ENCODE data around the gene IFT74.

The IFT74 gene

GRCh38 chr9:27054125-27054524, 97.9 kb downstream of the IFT74 start:
- H3K4me3 ChIP-seq (ENCODE audit: control insufficient read depth, low read depth, low read length) = no peak overlapping the region
- no peak for DNase-seq (ENCODE audit: low read depth)
- TF ChIP-seq CTCF (IDR thresholded peaks at IDR 0.05; ENCODE audit: control insufficient read depth, insufficient read depth, low read depth, low read length, missing control alignments) = no peak

DNA sequence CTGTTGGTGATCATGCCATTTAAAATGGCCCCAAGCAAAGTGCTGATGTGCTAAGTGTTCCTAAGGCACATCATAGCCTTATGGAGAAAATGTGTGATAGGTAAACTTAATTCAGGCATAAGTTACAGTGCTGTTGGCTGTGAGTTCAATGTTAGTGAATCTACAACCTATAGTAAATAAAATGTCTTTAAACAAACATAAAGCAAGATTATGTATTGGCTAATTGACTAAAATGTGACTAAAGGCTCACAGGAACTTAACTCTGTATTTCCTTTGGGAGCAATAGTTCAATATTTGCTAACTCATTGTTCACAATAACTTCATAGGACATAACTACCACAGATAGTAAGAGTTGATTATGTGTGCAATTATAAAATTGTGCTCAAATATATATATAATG, 98.6 kb downstream of the IFT74 start:
- no peak for TF ChIP-seq CTCF (IDR thresholded peaks at IDR 0.05; ENCODE audit: control insufficient read depth, insufficient read depth, low read depth, low read length, missing control alignments)
- H3K4me3 ChIP-seq (ENCODE audit: control insufficient read depth, low read depth, low read length) = no peak overlapping the region
- DNase-seq (ENCODE audit: low read depth) = no peak

- TF ChIP-seq CTCF (IDR thresholded peaks at IDR 0.05; ENCODE audit: control insufficient read depth, insufficient read depth, low read depth, low read length, missing control alignments) = no peak
- H3K4me3 ChIP-seq (ENCODE audit: control insufficient read depth, low read depth, low read length) = no peak overlapping the region
- no peak for DNase-seq (ENCODE audit: low read depth)
Measured at GRCh38 chr9:27059412-27059811, 103.2 kb downstream of the IFT74 start.

DNA sequence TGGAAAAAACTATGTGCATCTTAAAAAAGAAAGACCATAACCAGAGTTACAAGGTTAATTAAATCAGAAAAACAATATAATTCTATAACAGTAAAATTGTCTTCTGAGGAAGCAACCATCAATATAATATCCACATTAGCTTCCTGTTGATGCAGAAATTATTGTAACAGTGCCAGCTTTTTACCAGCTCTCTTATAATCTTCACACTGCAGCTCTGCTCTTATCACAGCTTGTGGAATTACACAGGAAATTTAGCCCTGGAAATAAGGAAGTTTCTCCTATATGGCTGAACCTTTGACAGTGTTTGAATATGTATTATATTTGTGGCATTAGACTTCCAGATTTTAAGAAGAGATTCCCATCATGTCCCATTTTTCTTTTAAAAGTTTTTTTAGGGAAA, 103.7 kb downstream of the IFT74 start:
- no peak overlapping the region for H3K4me3 ChIP-seq (ENCODE audit: control insufficient read depth, low read depth, low read length)
- no peak for DNase-seq (ENCODE audit: low read depth)
- TF ChIP-seq CTCF (IDR thresholded peaks at IDR 0.05; ENCODE audit: control insufficient read depth, insufficient read depth, low read depth, low read length, missing control alignments) = no peak

DNA sequence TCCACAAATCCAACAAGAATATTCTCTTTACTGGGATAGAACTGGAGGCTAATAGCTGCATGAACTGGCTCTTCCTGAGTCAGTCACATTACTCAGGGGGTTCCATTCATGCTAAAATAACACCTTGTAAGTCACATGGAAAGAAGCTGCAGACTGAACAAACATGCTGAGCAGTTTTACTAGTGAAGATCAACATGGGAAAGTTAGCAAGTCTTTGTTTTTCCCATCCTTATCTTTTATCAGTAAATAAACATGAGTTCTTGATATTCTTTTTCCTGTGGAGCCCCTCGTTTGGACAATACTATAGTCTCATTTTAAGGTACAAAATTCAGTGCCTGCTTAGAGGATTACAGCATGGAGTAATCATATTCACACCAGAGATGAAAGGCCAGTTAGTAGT, 109.1 kb downstream of the IFT74 start:
- no peak for DNase-seq (ENCODE audit: low read depth)
- no peak for TF ChIP-seq CTCF (IDR thresholded peaks at IDR 0.05; ENCODE audit: control insufficient read depth, insufficient read depth, low read depth, low read length, missing control alignments)
- no peak overlapping the region for H3K4me3 ChIP-seq (ENCODE audit: control insufficient read depth, low read depth, low read length)

- no peak for DNase-seq (ENCODE audit: low read depth)
- no peak for TF ChIP-seq CTCF (IDR thresholded peaks at IDR 0.05; ENCODE audit: control insufficient read depth, insufficient read depth, low read depth, low read length, missing control alignments)
- H3K4me3 ChIP-seq (ENCODE audit: control insufficient read depth, low read depth, low read length) = no peak overlapping the region
Measured at GRCh38 chr9:27073841-27074728, 117.9 kb downstream of the IFT74 start.
